Measurements from ENCODE around the gene LMTK2. TPM values are rescaled to one million over a fixed set of nuclear protein-coding genes. Genes with fewer than 3 reads are reported as not detected.

The LMTK2 gene
- total and polyA plus RNA-seq, 2 experiments from 2014 or later, result 2.3 to 4.6 TPM

GRCh38 chr7:98230746-98231471 lies 124.2 kb downstream of the LMTK2 start:
- in situ Hi-C loops (cut with MboI), result no loop called here
- Histone ChIP-seq H3K4me1 (ENCODE audit: insufficient read depth) (no peaks in the 10 kb centered on the region), H3K4me2 (ENCODE audit: unreplicated experiment) (no peak overlapping the region), H3F3A (ENCODE audit: insufficient read depth) (no peaks in the 10 kb centered on the region), H3K36me3 (ENCODE audit: low read depth) (no peaks in the 10 kb centered on the region), H3K27ac (no peak overlapping the region), H2AFZ (no peak overlapping the region), H3K4me3 (no peak overlapping the region), H3K9me2 (ENCODE audit: insufficient read depth) (no peaks in the 10 kb centered on the region), H3K9me3 (ENCODE audit: low read depth) (no peaks in the 10 kb centered on the region), H3K79me2 (ENCODE audit: insufficient read depth) (no peaks in the 10 kb centered on the region), H4K20me1 (ENCODE audit: insufficient read depth) (no peaks in the 10 kb centered on the region), H3K9ac (no peak overlapping the region), H3K27me3 (replicated peaks; ENCODE audit: insufficient read depth) (no peaks in the 10 kb centered on the region)
- WGBS, 2 experiments (ENCODE audit: low coverage in 1 of 2, low lambda C conversion rate in 2 of 2, missing lambda C conversion rate in 2 of 2), result 90 to 96% methylated on average over 20 to 24 of the region's 30 CpGs
- TF ChIP-seq EZH2 (IDR thresholded peaks at IDR 0.05; ENCODE audit: insufficient read depth, poor library complexity, severe bottlenecking) (no peak), EZH2phosphoT487 (IDR thresholded peaks at IDR 0.05; ENCODE audit: insufficient read depth, low read depth) (no peak)
- DNase-seq, result no peak

GRCh38 chr7:98231493-98232262 lies 125.0 kb downstream of the LMTK2 start:
- Histone ChIP-seq H3K27ac (no peak overlapping the region), H3K9me3 (ENCODE audit: low read depth) (no peaks in the 10 kb centered on the region), H3K4me1 (ENCODE audit: insufficient read depth) (no peaks in the 10 kb centered on the region), H3K4me3 (no peak overlapping the region), H3K9ac (no peak overlapping the region), H3F3A (ENCODE audit: insufficient read depth) (no peaks in the 10 kb centered on the region), H4K20me1 (ENCODE audit: insufficient read depth) (no peaks in the 10 kb centered on the region), H3K27me3 (replicated peaks; ENCODE audit: insufficient read depth) (no peaks in the 10 kb centered on the region), H2AFZ (no peak overlapping the region), H3K9me2 (ENCODE audit: insufficient read depth) (no peaks in the 10 kb centered on the region), H3K36me3 (ENCODE audit: low read depth) (no peaks in the 10 kb centered on the region), H3K79me2 (ENCODE audit: insufficient read depth) (no peaks in the 10 kb centered on the region), H3K4me2 (ENCODE audit: unreplicated experiment) (no peak overlapping the region)
- no peak for TF ChIP-seq EZH2 (IDR thresholded peaks at IDR 0.05; ENCODE audit: insufficient read depth, poor library complexity, severe bottlenecking)
- no peak for TF ChIP-seq EZH2phosphoT487 (IDR thresholded peaks at IDR 0.05; ENCODE audit: insufficient read depth, low read depth)
- DNase-seq, result no peak
- 91 to 92% methylated on average over 13 to 25 of the region's 25 CpGs for WGBS, 2 experiments (ENCODE audit: low coverage in 1 of 2, low lambda C conversion rate in 2 of 2, missing lambda C conversion rate in 2 of 2)
- in situ Hi-C loops (cut with MboI), result no loop called here

GRCh38 chr7:98232263-98232585 lies 125.6 kb downstream of the LMTK2 start:
- Histone ChIP-seq H3K27me3 (replicated peaks; ENCODE audit: insufficient read depth) (no peaks in the 10 kb centered on the region), H3K4me3 (no peak overlapping the region), H3K9me2 (ENCODE audit: insufficient read depth) (no peaks in the 10 kb centered on the region), H3K79me2 (ENCODE audit: insufficient read depth) (no peaks in the 10 kb centered on the region), H3K9ac (no peak overlapping the region), H4K20me1 (ENCODE audit: insufficient read depth) (no peaks in the 10 kb centered on the region), H3K27ac (no peak overlapping the region), H3K4me1 (ENCODE audit: insufficient read depth) (no peaks in the 10 kb centered on the region), H3F3A (ENCODE audit: insufficient read depth) (no peaks in the 10 kb centered on the region), H3K4me2 (ENCODE audit: unreplicated experiment) (no peak overlapping the region), H3K36me3 (ENCODE audit: low read depth) (no peaks in the 10 kb centered on the region), H3K9me3 (ENCODE audit: low read depth) (no peaks in the 10 kb centered on the region), H2AFZ (no peak overlapping the region)
- DNase-seq, result no peak
- TF ChIP-seq EZH2phosphoT487 (IDR thresholded peaks at IDR 0.05; ENCODE audit: insufficient read depth, low read depth), result no peak
- no peak for TF ChIP-seq EZH2 (IDR thresholded peaks at IDR 0.05; ENCODE audit: insufficient read depth, poor library complexity, severe bottlenecking)
- WGBS, 2 experiments (ENCODE audit: low coverage in 1 of 2, low lambda C conversion rate in 2 of 2, missing lambda C conversion rate in 2 of 2), result 91 to 100% methylated on average over 2 to 8 of the region's 8 CpGs
- in situ Hi-C loops (cut with MboI), result no loop called here

GRCh38 chr7:98232799-98233198 lies 126.1 kb downstream of the LMTK2 start:
- Histone ChIP-seq H3F3A (ENCODE audit: insufficient read depth) (no peaks in the 10 kb centered on the region), H3K4me1 (ENCODE audit: insufficient read depth) (no peaks in the 10 kb centered on the region), H3K27ac (no peak overlapping the region), H3K9ac (no peak overlapping the region), H3K9me2 (ENCODE audit: insufficient read depth) (no peaks in the 10 kb centered on the region), H3K9me3 (ENCODE audit: low read depth) (no peaks in the 10 kb centered on the region), H4K20me1 (ENCODE audit: insufficient read depth) (no peaks in the 10 kb centered on the region), H3K4me2 (ENCODE audit: unreplicated experiment) (no peak overlapping the region), H3K36me3 (ENCODE audit: low read depth) (no peaks in the 10 kb centered on the region), H3K27me3 (replicated peaks; ENCODE audit: insufficient read depth) (no peaks in the 10 kb centered on the region), H3K4me3 (no peak overlapping the region), H2AFZ (no peak overlapping the region), H3K79me2 (ENCODE audit: insufficient read depth) (no peaks in the 10 kb centered on the region)
- DNase-seq, result no peak
- WGBS, 2 experiments (ENCODE audit: low coverage in 1 of 2, low lambda C conversion rate in 2 of 2, missing lambda C conversion rate in 2 of 2), result 90 to 93% methylated on average over 15 to 16 of the region's 16 CpGs
- in situ Hi-C loops (cut with MboI), result no loop called here
- TF ChIP-seq EZH2 (IDR thresholded peaks at IDR 0.05; ENCODE audit: insufficient read depth, poor library complexity, severe bottlenecking), result no peak
- no peak for TF ChIP-seq EZH2phosphoT487 (IDR thresholded peaks at IDR 0.05; ENCODE audit: insufficient read depth, low read depth)
